Measurements from ENCODE around the gene TMEM88. TPM values are rescaled to one million over a fixed set of nuclear protein-coding genes. Genes with fewer than 3 reads are reported as not detected.
A peak's percentile ranks its signal among the peaks of the same experiment; 100 is the strongest.

The TMEM88 gene
- total and polyA plus RNA-seq, 11 donors = 16.7 to 130 (median 27.8) TPM

DNA sequence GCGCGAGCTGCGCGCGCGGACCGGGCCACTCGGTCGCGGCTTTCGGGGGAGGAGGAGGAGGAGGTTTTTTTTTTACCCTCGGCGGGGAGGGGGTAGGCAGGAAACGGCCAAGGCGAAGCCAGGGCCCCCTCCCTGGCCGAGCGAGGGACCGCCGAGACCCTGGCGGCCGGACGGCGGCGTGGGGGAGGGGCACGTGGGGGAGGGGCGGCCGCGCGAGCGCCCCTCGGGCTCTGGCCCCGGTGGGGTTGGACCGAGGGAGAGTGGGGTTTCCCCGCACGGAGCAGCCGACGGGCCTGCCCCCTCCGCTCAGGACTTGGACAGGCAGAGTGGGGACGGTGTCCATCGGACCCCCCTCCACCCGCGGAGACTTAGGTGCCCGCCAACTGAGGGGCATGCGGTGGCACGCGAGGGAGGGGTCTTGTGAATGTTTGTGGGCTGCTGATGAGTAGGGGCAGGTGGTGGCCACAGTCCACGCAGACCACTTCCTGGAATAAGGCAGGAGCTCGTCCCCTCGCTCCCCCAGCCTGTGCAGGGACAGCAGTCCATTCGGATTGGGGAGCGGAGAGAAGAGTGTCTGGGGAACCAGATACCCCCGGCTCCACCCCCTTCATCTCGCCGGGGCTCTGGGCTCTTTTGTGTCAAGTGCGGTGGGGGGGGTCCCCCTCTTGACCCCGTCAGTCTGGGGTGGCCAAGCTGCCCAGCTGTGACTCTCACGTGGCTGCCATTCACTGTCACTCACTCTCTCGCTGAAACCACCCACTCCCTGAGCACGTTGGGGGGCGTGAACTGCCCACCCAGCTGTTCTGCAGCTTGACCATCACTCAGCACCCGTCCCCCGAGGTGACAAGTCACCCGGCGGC is 30.7 kb downstream of the TMEM88 start:
- peaks cover 0 to 22% (median 3%) of the 10 kb centered on the region in 9 donors for H3K36me3 ChIP-seq
- ATAC-seq = no peak
- intact Hi-C loops (cut with DNase I) = loop anchor here in 2 of 10 donors (2.0 to 5.0 kb wide), 3 partner anchors 29 to 51 kb away; partner anchors contain the start of genes CNTROB (in 1 of the 2), KDM6B (in 1 of the 2), NAA38 (in 1 of the 2) and TRAPPC1 (in 1 of the 2)
- H3K4me1 ChIP-seq = peaks cover 17 to 82% (median 46%) of the 10 kb centered on the region in 12 donors
- peak overlapping the region; percentile 57 to 98 (median 91) for H3K27ac ChIP-seq
- no peaks in the 10 kb centered on the region for H3K9me3 ChIP-seq
- H3K27me3 ChIP-seq = no peaks in the 10 kb centered on the region
- TF ChIP-seq, protein P1, sequence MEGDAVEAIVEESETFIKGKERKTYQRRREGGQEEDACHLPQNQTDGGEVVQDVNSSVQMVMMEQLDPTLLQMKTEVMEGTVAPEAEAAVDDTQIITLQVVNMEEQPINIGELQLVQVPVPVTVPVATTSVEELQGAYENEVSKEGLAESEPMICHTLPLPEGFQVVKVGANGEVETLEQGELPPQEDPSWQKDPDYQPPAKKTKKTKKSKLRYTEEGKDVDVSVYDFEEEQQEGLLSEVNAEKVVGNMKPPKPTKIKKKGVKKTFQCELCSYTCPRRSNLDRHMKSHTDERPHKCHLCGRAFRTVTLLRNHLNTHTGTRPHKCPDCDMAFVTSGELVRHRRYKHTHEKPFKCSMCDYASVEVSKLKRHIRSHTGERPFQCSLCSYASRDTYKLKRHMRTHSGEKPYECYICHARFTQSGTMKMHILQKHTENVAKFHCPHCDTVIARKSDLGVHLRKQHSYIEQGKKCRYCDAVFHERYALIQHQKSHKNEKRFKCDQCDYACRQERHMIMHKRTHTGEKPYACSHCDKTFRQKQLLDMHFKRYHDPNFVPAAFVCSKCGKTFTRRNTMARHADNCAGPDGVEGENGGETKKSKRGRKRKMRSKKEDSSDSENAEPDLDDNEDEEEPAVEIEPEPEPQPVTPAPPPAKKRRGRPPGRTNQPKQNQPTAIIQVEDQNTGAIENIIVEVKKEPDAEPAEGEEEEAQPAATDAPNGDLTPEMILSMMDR (IDR thresholded peaks at IDR 0.05) = no peak
- no peak for TF ChIP-seq POLR2A (IDR thresholded peaks at IDR 0.05)
- WGBS, 4 donors = 0 to 2% (median 0%) methylated on average over 28 to 64 of the region's 64 CpGs
- peak; percentile 41 to 71 (median 52) for DNase-seq
- H3K4me3 ChIP-seq = peak overlapping the region; percentile 57 to 86 (median 76)

GRCh38 chr17:7886227-7887037 is 31.6 kb downstream of the TMEM88 start:
- ATAC-seq = no peak
- Histone ChIP-seq H3K4me1 (peaks cover 17 to 74% (median 46%) of the 10 kb centered on the region in 12 donors), H3K27me3 (no peaks in the 10 kb centered on the region), H3K36me3 (peaks cover 0 to 22% (median 8%) of the 10 kb centered on the region in 9 donors), H3K9me3 (no peaks in the 10 kb centered on the region), H3K27ac (peak overlapping the region; percentile 36 to 98 (median 91)), H3K4me3 (peak overlapping the region; percentile 57 to 86 (median 76))
- DNase-seq = peak in 2 of 5 donors; percentile 32 to 36
- 8 to 12% (median 10%) methylated on average over 19 to 30 of the region's 30 CpGs for WGBS, 4 donors
- TF ChIP-seq POLR2A (IDR thresholded peaks at IDR 0.05) = no peak
- TF ChIP-seq, protein P1 (IDR thresholded peaks at IDR 0.05) = no peak
- intact Hi-C loops (cut with DNase I) = loop anchor here in 2 of 10 donors (2.0 to 5.0 kb wide), 3 partner anchors 30 to 52 kb away; partner anchors contain the start of genes CNTROB (in 1 of the 2), KDM6B (in 1 of the 2), NAA38 (in 1 of the 2) and TRAPPC1 (in 1 of the 2)

DNA sequence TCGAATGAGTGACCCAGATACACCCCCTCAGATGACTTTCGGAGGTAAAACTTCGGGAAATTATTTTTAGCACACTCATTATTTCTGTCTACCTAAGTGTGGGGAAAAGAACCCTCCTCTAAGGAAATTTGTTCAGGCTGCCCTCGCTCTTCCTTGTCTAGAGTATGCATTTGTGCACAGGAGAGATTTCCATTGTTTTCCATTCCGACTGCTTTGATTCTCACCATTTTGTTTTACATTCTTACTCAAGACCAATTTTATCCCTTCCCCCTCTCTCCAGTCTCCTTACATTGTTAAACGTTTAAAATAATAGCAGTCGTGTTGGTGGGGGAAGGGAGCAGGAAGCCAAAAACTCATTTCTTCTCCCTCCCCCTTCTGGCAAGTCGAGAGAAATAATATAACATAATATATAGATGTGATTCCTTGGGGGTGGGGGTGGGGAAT is 32.2 kb downstream of the TMEM88 start:
- no peaks in the 10 kb centered on the region for H3K27me3 ChIP-seq
- WGBS, 4 donors = 5 to 9% (median 7%) methylated on average over 8 of the region's 8 CpGs
- TF ChIP-seq POLR2A (IDR thresholded peaks at IDR 0.05) = no peak
- TF ChIP-seq, protein P1 (IDR thresholded peaks at IDR 0.05) = no peak
- H3K9me3 ChIP-seq = no peaks in the 10 kb centered on the region
- H3K36me3 ChIP-seq = peaks cover 0 to 24% (median 15%) of the 10 kb centered on the region in 9 donors
- ATAC-seq (no peak), DNase-seq (no peak)
- H3K4me3 ChIP-seq = peak overlapping the region in 11 of 12 donors; percentile 21 to 86 (median 77)
- peaks cover 17 to 68% (median 45%) of the 10 kb centered on the region in 12 donors for H3K4me1 ChIP-seq
- H3K27ac ChIP-seq = peak overlapping the region; percentile 36 to 98 (median 91)
- intact Hi-C loops (cut with DNase I) = loop anchor here in 2 of 10 donors (2.0 to 5.0 kb wide), 3 partner anchors 30 to 52 kb away; partner anchors contain the start of genes CNTROB (in 1 of the 2), KDM6B (in 1 of the 2), NAA38 (in 1 of the 2) and TRAPPC1 (in 1 of the 2)

Measured in heart left ventricle (tissue), 16 donors.